Stimulated activated CD8-positive, alpha-beta memory T cell treated with anti-CD3 and anti-CD28 coated beads, Interleukin-4, amount 100 ng/mL, for 4 hours (primary cell): ENCODE results near the gene THOC1.
"Not testable (repeated sequence)": the region's sequence is repeated elsewhere in the genome, so short reads cannot be mapped to it uniquely, and the experiment has no call there.

ENCODE experiments used
- DNase-seq, 2 donors: peaks; one replicate each; pipeline ENCODE4 v3.0.0-alpha.2; 2020; ENCODE audit warnings: low read depth in 2 of 2, low spot score in 1 of 2

The THOC1 gene, protein sequence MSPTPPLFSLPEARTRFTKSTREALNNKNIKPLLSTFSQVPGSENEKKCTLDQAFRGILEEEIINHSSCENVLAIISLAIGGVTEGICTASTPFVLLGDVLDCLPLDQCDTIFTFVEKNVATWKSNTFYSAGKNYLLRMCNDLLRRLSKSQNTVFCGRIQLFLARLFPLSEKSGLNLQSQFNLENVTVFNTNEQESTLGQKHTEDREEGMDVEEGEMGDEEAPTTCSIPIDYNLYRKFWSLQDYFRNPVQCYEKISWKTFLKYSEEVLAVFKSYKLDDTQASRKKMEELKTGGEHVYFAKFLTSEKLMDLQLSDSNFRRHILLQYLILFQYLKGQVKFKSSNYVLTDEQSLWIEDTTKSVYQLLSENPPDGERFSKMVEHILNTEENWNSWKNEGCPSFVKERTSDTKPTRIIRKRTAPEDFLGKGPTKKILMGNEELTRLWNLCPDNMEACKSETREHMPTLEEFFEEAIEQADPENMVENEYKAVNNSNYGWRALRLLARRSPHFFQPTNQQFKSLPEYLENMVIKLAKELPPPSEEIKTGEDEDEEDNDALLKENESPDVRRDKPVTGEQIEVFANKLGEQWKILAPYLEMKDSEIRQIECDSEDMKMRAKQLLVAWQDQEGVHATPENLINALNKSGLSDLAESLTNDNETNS

DNA sequence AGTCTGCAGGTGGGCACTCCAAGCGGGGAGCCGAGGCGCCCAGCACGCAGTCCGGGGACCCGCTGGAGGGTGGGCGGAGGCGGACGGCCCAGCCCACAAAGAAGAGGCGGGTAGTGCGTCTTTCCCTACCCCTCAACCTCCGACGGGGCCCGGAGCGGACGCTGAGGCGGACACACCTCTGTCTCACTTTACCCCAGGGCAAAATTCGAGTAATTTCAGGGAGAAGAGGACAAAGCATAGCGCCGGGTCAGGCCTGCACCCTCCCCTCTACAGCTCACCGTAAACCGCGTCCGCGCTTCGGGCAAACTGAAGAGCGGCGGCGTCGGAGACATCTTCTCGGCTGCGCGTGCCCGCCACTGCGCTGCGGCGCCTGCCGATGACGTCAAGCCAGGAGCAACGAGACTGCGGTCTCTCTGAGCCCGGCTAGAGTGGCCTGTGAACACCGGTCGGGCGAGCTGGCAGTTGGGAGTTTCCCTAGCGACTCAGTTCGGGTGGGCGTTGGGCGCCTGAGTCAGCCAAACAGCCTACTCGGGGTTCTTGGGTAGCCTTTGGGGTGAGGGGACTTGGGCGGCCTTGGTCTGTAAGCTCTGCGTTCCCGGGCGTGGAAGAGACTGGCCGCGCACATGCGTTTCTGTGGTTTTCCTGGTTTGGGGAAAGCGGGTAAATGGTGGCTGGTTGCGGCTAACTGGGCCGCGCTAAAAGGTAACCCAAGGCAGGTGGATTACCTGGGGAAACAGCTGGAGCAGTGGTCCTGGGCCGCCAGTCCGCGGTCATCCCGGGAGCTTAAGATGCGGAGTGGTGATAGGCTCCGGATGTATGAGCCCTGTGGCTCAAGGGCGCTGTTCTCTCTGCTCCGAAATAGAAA is at the start of gene THOC1:
TSS of gene THOC1 (minus strand) at position 360 of the 865 bp plus-strand sequence. CDS start at position 332, 28 bp downstream.
- DNase-seq = peak; percentile 94 to 96

DNA sequence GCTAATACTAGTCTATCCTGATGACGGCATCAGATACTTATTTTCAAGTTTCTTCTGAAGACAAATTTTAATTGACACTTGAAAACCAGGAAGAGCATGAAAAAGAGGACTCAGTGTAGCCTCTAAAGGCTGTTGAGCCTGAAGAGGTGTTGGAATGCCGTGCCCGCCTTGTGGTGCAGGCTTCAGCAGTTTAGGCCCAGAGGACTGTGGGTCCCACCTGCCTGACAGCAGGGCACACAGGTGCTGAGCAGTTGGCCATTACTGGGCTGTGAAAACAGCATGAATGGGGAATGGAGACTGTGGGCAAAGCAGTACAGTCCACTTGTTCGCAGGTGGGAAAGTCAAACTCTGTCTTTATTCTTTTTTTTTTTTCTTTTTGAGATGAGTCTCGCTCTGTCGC is 49.8 kb upstream of the THOC1 start:
- DNase-seq = no peak

DNA sequence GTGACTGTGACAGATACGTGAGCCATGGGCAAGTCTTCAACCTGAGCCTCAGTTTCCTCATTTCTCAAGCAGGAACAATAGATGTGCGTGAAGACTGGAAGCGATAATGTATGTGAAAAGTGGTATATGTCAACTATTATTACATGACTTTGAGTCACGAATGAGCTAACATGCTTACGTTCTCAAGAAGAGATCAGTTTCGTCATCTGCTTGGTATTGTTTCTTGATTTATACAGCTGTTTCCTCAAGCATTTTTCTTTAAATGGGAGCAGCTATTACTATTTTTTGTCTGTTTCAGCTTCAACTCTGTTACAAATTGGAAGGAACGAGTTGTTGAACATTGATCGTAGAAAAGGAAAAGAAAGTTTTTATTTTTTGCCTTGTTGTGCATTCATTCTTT is 48.5 kb upstream of the THOC1 start:
- DNase-seq = no peak

DNA sequence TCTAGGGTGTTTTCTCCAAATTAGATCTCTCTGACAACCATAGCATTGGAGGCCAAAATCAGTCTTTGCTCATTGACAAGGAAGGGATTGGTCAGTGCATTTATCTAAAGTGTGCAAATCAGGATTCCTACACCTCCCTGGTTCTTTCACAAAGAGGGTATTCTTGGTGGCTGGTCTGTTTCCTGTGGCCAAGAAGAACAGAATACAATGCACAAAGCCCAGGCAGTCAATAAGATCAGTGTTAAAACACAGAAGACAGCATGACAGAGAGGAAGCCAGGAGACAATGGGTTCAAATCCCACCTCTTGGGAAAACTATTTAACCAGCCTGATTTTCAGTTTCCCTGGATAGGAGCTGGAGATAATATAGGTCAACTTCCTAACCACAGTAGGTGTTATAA is 46.1 kb upstream of the THOC1 start:
- DNase-seq = no peak

DNA sequence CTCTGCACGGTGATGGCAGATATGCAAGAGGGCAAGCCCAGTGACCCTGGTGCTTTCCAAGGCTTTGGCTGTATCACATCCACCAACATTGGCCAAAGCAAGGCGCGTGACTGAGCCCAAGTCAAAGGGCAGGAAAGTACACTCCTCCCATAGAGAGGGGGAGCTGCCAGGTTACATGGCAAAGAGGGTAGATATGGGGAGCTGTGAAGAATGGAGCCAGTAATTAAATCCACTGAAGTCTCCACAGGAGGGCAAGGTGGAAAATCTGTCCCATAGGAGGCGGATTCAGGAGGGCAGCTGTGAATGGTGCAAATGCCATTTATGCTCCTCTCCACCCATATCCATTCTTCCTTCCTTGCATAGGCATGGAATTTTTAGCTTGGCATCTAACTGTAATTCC is 44.6 kb upstream of the THOC1 start:
- no peak for DNase-seq

DNA sequence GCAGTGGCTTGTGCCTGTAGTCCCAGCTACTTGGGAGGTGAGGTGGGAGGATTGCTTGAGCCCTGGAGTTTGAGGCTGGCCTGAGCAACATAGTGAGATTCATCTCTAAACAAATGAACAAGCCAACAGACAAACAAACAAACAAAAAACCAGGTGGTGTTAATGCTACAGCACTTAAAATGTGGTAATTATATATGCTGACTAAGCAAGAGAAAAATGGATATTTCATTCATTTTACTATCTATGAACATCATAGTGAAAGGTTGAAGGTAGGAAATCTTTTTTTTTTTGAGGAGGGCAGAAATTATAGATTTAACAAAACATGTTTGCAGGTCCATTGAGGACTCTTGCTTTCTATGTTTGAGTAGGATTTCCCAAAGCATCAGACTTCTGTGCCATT is 42.2 kb upstream of the THOC1 start:
- DNase-seq = no peak

DNA sequence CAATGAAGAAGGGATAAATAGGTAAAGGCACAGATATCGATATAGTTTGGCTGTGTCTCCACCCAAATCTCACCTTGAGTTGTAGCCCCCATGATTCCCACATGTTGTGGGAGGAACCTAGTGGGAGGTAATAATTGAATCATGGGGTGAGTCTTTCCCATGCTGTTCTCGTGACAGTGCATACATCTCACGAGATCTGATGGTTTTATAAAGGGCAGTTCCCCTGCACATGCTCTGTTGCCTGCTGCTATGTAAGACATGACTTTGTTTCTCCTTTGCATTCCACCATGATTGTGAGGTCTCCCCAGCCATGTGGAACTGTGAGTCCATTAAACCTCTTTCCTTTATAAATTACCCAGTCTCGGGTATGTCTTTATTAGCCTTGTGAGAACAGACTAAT is 40.2 kb upstream of the THOC1 start:
- not testable (repeated sequence) for DNase-seq

DNA sequence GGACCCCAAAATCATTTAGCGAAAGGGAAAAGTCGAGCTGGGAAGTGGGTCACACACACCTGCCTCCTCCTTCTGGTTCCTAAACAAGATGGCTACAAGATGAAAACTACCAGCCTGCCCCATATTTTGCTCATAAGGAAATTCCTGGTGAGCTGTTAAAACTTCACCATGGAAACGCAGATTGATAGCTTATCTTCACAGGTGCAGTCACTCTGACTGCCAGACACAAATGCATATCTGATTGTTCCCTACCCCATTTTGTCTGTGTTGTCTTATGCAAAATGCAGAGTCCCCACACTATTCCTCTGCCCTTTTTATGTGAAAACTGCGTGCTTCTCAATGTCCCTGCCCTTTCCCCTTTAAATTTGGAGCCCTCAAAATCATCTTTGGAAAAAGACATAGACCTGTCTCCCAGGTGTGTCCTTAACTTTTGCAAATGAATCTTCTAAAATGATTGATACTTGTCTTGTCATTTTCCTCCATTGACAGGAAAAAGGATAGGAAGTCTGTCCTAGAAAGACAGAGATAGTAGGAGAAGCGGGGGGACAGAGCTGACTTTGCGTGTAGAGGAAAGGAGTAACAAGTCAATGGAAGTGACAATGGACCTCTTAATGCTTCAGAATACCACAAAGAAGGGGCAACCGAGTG is 38.9 kb upstream of the THOC1 start:
- DNase-seq = no peak

DNA sequence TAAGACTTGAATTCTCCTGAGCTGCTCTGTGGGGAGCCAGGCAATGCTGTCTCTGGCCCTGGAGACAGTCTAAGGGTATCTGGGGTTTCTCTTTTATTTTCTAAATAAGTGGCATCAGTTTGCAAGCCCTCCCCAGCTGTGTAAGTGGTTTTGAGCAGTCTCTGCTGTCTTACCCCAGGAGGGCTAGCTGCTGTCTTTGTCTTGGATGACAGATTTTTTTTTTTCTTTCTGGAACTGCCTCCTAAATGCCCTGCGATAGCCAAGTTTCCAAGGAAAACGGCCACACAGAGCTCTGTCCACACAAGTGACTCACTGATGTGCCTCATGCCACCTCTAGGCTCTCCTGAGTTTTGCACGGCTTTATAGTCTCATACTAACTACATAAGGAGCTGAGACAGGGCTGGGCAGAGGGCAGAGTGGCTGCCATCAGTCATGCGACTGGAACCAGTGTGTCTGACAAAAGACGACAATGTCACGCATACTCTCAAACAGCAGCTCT is 37.2 kb upstream of the THOC1 start:
- DNase-seq = no peak

DNA sequence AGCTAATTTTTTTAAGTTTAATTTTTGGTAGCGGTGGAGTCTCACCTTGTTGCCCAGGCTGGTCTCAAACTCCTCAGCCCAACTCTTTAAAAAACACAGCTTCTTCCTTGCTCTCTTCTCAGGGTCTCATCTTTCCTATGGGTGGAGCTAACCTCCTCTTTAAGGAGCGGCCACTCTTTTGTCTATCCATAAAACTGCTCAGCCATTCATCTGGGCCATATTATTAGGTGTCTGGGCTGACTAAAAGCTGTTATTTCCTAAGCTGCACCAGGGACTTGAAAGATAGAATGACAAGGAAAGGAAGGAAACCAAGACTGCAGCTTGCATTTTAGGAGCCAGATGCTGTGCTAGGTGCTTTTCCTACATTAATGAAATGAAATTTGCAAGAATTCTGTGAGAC is 35.8 kb upstream of the THOC1 start:
- no peak for DNase-seq

DNA sequence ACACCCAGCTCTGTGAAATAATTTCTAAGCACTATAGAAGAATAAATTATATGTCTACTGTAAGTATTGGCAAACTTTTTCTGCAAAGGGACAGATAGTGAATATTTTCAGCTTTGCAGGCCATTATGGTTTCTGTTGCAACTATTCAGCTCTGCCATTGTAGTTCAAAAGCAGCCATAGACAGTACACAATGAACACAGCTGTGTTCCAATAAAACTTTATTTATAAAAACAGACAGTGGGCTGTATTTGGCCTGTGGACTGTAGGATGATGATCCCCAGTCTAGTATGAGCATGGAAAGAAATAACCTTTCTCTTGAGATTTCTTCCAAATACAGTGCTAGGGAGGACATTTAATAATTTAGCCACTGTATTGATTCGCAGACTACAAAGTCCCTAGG is 35.2 kb upstream of the THOC1 start:
- no peak for DNase-seq

DNA sequence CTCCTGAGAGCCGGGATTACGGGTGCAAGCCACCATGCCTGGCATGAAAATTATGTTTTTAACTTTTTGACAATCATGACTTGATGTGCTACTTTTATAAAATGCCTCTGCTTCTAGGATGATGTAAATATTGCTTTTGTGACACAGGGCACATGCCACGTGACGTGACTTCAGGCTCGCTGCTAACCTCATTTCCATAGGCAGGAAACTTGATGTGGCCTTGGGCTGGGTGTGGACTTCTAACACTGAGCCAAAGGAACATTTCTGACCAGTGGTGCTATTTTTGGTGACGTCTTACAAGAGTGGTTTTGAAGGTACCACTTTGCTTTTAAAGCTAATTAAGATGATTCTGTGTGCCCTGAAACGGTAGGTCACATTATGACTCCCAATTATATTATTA is 34.2 kb upstream of the THOC1 start:
- DNase-seq = no peak

DNA sequence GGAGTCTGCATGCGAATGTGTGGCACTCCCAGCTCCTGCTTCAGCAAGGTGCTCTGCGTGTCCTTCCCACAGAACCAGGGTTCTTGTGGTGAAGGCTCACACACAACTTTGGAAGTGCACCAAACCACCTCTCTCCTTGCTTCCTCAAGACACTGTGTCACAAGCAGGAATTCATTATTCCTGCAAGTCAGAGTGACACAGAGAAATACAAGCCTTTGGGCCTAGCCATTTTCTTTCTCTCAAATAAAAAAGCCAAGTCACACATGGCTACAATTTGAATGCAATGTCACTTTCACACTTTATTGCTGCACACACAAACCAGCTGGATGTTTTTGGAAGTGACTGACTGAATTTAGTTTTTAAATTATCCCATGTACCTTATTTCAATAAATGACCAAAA is 30.1 kb upstream of the THOC1 start:
- DNase-seq = no peak

DNA sequence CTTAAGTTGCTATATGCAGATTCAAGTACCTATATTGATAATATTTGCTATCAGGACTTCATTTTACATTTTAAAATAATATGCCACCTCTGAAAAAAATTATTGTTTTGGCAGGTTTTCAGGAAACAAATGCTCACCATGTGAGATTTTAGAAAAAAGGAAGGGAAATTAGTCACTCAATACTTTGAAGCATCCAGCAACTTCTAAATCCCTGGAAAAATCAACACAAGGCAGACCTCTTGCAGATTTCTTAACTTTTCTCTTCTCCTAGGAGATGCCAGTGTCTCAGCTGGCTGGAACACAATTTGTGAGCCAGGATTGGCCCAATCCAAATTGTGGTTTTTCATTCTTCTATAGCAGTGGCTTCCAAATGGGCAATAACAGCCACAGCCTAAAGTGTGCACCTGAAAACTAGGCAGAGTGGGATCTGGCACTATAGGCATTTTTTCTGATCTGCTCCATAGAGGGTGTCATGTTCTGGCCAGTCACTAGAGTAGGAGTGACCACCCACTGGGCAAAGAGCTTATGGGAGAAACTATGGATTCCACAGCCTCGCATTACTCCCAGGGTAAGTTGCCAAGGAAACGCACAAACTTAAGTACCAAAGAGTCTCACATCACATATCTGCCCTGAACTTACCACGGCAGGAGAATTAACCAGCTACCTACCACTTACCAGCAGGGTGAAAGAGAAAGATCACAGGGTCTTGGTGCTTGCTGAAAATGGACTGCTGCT is 28.1 kb upstream of the THOC1 start:
- DNase-seq = no peak

DNA sequence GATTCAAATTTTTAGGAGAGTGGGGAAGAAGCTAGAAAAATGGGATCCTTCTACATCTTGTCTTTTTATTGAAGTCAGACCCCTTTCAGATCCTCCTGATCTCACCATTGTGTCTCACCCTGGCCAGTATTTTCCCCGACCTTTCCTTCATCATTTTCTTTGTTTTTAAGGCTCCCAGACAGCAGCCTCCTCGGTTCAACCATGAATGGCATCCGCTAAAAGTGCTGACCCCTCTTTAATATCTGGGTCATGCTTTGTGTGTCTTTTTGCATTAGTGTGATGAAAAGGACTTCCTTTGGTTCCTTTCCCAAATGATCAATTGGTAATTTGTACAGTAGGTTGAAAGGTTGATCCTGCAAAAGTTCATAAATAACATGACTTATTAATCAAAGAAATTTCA is 26.7 kb upstream of the THOC1 start:
- no peak for DNase-seq

DNA sequence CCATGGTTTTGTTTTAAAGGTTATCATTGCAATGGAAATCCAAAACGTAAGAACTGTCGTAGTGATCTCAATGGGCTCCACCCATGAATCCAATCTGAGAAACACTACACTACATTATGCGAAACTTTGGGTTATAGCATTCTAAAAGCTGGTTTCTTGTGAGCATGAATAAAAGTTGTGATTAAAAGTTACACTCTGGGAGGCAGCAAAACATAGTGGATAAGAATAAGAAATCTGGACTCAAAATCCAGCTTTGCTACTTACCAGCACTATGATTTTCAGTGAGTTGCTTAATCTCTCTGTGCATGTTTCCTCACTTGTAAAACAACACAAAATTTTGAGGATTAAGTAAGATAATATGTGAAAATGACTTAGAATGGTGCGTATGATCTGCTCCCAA is 25.7 kb upstream of the THOC1 start:
- DNase-seq = no peak

DNA sequence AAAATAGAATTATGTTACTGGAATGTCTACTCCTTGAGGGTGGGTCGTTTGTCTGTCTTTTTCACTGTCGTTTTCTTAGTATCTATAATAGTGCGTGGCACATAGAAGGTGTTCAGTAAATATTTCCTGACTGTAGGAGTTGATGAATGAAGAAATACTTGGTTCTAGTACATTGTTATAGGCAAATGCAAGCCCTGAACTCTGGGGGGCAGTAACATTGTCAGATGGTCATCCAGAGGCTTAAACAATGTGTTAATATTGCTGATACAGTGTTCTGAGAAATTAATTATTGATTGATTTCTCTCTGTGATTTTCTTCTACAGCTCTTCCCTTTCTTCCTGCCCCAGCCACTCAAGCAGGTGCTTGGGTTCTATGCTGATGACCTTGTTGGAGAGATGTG is 24.4 kb upstream of the THOC1 start:
- no peak for DNase-seq

DNA sequence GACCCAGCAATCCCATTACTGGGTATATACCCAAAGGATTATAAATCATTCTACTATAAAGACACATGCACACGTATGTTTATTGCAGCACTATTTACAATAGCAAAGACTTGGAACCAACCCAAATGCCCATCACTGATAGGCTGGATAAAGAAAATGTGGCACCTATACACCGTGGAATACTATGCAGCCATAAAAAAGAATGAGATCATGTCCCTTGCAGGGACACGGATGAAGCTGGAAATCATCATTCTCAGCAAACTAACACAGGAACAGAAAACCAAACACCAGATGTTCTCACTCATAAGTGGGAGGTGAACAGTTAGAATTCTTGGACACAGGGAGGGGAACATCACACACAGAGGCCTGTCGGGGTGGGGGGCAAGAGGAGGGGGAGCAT is 22.1 kb upstream of the THOC1 start:
- not testable (repeated sequence) for DNase-seq

DNA sequence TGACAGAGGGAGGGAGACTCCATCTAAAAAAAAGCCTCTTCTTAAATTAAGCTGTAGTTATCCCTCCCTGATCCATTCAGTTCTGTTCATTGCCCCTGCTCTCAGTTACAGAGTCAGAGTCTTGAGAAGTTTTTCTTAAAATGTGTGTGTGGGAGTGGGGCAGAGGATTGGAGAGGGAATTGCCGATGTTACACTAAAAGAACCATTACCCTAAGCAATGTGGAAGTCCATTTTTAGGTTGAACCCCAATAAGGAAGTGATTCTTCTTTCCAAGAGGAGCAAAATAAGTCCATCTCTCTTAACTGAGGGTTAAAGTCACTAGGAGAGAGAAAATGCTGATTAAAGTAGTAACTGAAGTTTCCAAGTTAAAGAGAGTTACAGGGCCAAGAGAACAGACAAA is 21.2 kb upstream of the THOC1 start:
- no peak for DNase-seq

DNA sequence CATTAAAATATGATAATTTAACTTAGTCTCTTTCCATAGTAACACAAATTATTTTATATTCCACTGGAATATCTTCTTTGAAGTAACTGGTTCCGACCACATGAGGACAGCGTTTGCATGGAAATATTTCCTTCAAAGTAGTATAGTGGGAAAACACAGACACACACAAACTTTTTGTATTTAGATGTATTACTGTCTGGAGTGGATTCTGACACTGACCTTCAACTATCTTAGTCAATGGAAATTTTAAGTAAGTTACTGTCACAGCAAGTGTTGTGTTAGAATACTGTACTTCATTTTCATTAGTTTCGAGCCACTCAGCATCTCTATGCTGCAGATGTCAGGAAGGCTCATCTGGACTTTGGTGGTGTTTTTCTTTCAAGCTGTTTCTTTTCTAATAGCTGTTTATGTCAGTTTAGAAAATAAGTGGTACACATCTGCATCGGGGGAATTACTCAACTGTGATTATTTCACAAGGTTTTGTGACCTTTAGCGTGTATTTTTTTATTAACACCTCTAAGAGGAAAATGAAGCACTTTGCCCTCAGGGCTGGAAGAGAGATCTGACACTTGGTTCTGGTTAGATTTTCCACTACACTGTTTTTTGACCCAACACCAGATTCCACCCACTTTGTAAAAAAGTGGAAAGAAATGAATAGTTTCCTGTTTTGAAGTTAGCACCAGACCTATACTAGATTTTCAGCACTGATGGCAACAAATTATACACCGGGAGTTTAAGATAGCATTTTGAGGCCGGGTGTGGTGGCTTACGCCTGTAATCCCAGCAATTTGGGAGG is 18.9 kb upstream of the THOC1 start:
- DNase-seq = no peak
